ENCODE data around the gene NDUFA3.

The NDUFA3 gene

DNA sequence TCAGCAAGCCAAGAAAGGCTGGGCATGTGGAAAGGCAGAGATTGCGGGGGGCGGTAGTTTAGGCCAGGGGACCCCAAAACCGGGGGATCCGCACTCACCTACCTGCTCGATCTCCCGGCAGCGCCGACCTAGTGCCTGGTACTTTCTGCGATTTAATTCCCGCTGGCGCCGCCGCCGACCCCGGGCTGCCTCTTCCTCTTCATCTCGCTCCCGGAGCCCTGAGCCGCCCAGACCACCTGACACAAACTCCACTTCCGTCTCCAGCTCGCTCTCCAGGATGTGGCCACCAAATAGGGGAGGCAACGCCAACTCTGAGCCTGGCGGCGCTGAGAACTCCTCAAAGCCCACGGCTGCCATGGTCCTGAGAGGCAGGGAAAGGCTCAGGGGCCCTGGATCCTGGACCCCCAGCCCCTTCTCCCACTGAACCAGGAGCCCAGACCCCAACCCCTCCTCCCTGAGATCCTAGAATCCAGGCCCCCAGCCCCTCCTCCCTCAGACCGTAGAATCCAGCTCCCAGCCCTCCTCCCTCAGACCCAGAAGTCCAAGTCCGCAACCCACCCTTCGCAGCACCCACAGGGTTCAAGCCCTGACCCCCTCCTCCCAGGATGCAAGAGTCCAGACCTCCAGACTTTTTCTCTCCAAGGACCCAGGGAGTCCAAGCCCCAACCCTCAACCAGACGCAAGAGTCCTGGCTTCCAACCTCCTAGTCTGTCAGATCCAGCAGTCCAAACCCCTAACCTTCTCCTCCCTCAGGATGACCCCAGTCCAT, 11.9 kb downstream of the NDUFA3 start:
- TF ChIP-seq, protein P1, sequence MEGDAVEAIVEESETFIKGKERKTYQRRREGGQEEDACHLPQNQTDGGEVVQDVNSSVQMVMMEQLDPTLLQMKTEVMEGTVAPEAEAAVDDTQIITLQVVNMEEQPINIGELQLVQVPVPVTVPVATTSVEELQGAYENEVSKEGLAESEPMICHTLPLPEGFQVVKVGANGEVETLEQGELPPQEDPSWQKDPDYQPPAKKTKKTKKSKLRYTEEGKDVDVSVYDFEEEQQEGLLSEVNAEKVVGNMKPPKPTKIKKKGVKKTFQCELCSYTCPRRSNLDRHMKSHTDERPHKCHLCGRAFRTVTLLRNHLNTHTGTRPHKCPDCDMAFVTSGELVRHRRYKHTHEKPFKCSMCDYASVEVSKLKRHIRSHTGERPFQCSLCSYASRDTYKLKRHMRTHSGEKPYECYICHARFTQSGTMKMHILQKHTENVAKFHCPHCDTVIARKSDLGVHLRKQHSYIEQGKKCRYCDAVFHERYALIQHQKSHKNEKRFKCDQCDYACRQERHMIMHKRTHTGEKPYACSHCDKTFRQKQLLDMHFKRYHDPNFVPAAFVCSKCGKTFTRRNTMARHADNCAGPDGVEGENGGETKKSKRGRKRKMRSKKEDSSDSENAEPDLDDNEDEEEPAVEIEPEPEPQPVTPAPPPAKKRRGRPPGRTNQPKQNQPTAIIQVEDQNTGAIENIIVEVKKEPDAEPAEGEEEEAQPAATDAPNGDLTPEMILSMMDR (IDR thresholded peaks at IDR 0.05; ENCODE audit: insufficient read depth, missing control alignments) = no peak
- DNase-seq (ENCODE audit: insufficient read length, low spot score) (no peak), FAIRE-seq (no peak)

DNA sequence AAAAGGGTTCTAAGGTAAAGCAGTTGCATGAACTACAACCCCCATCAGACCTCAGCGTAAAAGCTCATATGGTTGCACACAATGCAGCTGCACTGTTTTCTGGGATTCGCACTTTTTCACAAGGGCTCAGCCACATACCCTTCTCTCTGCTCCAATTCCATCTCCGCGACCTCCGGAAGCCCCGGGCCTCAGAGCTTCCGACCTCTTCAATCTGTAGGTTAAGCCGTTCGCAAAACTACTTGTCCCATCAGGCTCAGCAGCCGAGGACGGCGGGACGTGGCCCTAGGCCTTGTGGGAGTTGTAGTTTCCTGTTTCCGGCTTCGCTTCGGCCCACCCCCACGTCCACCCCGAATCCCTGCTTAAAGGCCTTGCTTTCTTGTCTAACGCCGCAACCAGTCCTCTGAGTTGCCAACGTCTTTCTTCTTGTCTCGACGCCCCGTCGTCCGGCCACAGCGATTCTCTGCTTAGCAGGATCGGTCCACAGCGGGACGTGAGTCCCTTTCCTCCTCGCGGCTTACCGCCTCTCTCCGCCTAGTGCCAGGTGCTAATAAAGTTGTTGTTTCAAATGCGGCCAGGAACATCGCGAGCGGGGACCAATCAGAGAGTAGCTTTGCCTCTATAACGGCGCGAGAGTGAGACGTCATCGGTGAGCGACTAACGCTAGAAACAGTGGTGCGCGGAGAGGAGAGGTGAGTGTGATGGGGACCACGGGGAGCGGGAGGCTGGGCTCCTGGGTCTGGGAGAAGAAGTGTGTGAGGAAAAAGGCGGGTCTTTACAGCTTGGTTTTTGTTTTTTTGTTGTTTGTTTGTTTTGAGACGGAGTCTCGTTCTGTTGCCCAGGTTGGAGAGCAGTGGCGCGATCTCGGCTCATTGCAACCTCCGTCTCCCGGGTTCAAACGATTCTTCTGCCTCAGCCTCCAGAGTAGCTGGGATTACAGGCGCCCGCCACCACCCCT, 12.7 kb downstream of the NDUFA3 start, which contains the start of the genes PRPF31 and TFPT:
Gene PRPF31 (plus strand): TSS at position 646 of the 955 bp plus-strand sequence. CDS start 2,525 bp downstream, outside the sequence.
Gene TFPT (minus strand): TSS at position 549 of the 955 bp plus-strand sequence. CDS start 388 bp downstream, at position 161.
- no peak for FAIRE-seq
- peak; percentile 98 for DNase-seq (ENCODE audit: insufficient read length, low spot score)
- TF ChIP-seq, protein P1 (IDR thresholded peaks at IDR 0.05; ENCODE audit: insufficient read depth, missing control alignments) = no peak

DNA sequence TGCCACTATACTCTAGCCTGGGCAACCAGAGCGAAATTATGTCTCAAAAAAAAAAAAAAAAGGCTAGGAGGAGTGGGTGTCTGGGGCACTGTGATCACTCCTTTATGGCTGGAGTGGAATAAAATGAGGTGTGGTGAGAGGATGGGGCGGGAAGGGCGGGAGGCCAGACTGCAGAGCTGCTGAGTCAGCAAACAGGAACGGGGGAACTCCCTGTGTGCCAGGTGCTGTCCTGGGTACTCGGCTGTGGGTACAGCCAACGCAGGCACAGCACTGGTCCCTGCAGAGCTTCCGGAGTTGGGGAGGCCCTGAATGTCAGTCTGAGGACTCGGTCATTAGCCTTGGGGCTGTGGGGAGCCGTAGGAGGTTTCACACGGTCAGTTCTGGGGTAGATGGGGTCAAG, 18.6 kb downstream of the NDUFA3 start:
- FAIRE-seq (no peak), DNase-seq (ENCODE audit: insufficient read length, low spot score) (no peak)
- TF ChIP-seq, protein P1 (IDR thresholded peaks at IDR 0.05; ENCODE audit: insufficient read depth, missing control alignments) = no peak

DNA sequence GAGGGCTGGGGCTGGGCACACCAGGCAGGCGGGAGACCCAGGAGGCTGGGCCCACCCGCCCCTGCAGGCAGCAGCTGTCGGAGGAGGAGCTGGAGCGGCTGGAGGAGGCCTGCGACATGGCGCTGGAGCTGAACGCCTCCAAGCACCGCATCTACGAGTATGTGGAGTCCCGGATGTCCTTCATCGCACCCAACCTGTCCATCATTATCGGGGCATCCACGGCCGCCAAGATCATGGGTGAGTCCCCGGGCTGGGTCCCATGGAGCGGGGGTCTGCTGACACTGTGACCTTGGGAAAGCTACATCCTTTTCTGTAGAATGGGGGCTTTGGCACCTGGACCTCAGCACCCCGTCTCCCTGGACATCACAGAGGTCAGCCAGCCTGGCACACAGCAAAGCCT, 21.0 kb downstream of the NDUFA3 start:
- DNase-seq (ENCODE audit: insufficient read length, low spot score) = no peak
- no peak for FAIRE-seq
- TF ChIP-seq, protein P1 (IDR thresholded peaks at IDR 0.05; ENCODE audit: insufficient read depth, missing control alignments) = no peak

DNA sequence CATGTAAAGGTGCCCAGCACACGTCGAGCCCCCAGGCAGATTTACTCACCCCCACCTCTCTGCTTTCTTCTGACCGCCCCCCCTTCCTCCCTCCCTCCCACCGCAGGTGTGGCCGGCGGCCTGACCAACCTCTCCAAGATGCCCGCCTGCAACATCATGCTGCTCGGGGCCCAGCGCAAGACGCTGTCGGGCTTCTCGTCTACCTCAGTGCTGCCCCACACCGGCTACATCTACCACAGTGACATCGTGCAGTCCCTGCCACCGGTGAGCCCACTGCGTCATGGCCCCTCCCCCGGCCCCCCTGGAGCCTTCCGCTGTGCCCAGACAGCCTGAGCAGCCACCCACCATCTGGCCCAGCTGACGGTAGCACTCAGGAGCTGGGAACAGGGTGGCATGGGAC, 21.7 kb downstream of the NDUFA3 start:
- TF ChIP-seq, protein P1 (IDR thresholded peaks at IDR 0.05; ENCODE audit: insufficient read depth, missing control alignments) = no peak
- no peak for DNase-seq (ENCODE audit: insufficient read length, low spot score)
- FAIRE-seq = no peak

DNA sequence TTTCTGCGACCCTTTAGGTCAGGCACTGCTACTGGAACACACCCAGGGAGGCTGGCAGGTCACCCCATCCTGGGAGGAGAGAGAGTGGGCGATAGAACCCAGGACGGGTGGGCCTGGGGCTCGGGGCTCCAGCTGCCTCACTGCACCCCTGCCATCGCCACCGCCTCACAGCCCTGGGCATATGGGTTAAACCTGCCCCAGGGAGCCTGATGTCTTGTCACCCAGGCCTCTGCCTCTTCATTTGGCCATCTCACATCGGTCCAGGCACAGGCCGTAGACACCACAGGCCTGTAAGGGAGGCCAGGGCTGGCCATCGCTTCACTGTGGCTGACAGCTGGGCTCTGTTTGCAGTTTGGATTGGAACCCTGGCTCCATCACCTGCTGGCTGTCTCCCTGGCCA, 23.1 kb downstream of the NDUFA3 start:
- DNase-seq (ENCODE audit: insufficient read length, low spot score) = no peak
- TF ChIP-seq, protein P1 (IDR thresholded peaks at IDR 0.05; ENCODE audit: insufficient read depth, missing control alignments) = no peak
- FAIRE-seq = no peak

Measured in D721Med (cell line).